OCI-LY1 (cell line): ENCODE measurements around the gene GMDS.

Source experiments
- H2AFZ ChIP-seq: fragments of 200-600 bp; sonication (generic), shearing (Covaris generic); 2 replicates; pipeline ENCODE4 v1.6.0; 2014; ENCODE audit warnings: antibody characterized with exemption, mild to moderate bottlenecking, low read length
- H3F3A ChIP-seq: fragments of 200-600 bp; sonication (generic), shearing (Covaris generic); 2 replicates; pipeline ENCODE4 v1.6.0; 2014; ENCODE audit warnings: mild to moderate bottlenecking, antibody characterized with exemption, low read length, moderate library complexity; ENCODE audit not compliant: insufficient read depth
- H3K27ac ChIP-seq: fragments of 200-600 bp; sonication (generic); 2 replicates; pipeline ENCODE4 v1.5.1; 2014; ENCODE audit warnings: low read length, mixed run types, mild to moderate bottlenecking, low read depth; ENCODE audit not compliant: poor library complexity, severe bottlenecking
- H3K27me3 ChIP-seq: fragments of 200-600 bp; sonication (generic); 2 replicates; pipeline ENCODE4 v1.6.0; 2014; ENCODE audit warnings: antibody characterized with exemption, mild to moderate bottlenecking, low read length, moderate library complexity; ENCODE audit not compliant: insufficient read depth
- H3K36me3 ChIP-seq: fragments of 200-600 bp; sonication (generic); 2 replicates; pipeline ENCODE4 v1.6.1; 2014; ENCODE audit warnings: mild to moderate bottlenecking, antibody characterized with exemption, low read length, moderate library complexity, mixed read lengths; ENCODE audit not compliant: insufficient read depth
- H3K4me1 ChIP-seq: fragments of 200-600 bp; sonication (generic); 2 replicates; pipeline ENCODE4 v1.5.1; 2014; ENCODE audit warnings: mild to moderate bottlenecking, low read length, moderate library complexity; ENCODE audit not compliant: insufficient read depth, severe bottlenecking
- H3K4me2 ChIP-seq: fragments of 200-600 bp; sonication (generic), shearing (Covaris generic); 2 replicates; pipeline ENCODE4 v1.6.1; 2014; ENCODE audit warnings: low read length
- H3K4me3 ChIP-seq: fragments of 200-600 bp; sonication (generic); 2 replicates; pipeline ENCODE4 v1.5.1; 2014; ENCODE audit warnings: low read length, low read depth, mild to moderate bottlenecking, mixed read lengths; ENCODE audit not compliant: poor library complexity, severe bottlenecking
- H3K79me2 ChIP-seq: fragments of 200-600 bp; shearing (Covaris generic); 2 replicates; pipeline ENCODE4 v1.6.1; 2016; ENCODE audit warnings: mixed run types, low read length, mixed read lengths; ENCODE audit not compliant: insufficient read depth
- H3K9ac ChIP-seq: fragments of 200-600 bp; sonication (generic), shearing (Covaris generic); 2 replicates; pipeline ENCODE4 v1.6.1; 2014; ENCODE audit warnings: mild to moderate bottlenecking, low read length, mixed read lengths
- H3K9me2 ChIP-seq: fragments of 200-600 bp; sonication (generic), shearing (Covaris generic); 2 replicates; pipeline ENCODE4 v1.6.1; 2014; ENCODE audit warnings: low read depth, mild to moderate bottlenecking, low read length, mixed read lengths
- H3K9me3 ChIP-seq: fragments of 200-600 bp; shearing (Covaris generic); 2 replicates; pipeline ENCODE4 v1.6.1; 2014; ENCODE audit warnings: low read length, mixed read lengths
- H4K20me1 ChIP-seq: fragments of 200-600 bp; sonication (generic), shearing (Covaris generic); 2 replicates; pipeline ENCODE4 v1.6.0; 2016; ENCODE audit warnings: mild to moderate bottlenecking, low read length; ENCODE audit not compliant: insufficient read depth
- EZH2 ChIP-seq: fragments of 200-600 bp; sonication (generic), shearing (Covaris generic); IDR thresholded peaks from 2 replicates; pipeline ENCODE4 v1.8.0; 2017; ENCODE audit warnings: borderline replicate concordance, mixed run types, mild to moderate bottlenecking, antibody characterized with exemption, low read length, moderate library complexity, mixed read lengths
- TF ChIP-seq, protein P1 (sequence below): fragments of 200-600 bp; sonication (generic), shearing (Covaris generic); IDR thresholded peaks from 2 replicates; pipeline ENCODE4 v1.5.1; 2017; ENCODE audit warnings: mild to moderate bottlenecking, antibody characterized with exemption, low read length, moderate library complexity, mixed read lengths

The GMDS gene

DNA sequence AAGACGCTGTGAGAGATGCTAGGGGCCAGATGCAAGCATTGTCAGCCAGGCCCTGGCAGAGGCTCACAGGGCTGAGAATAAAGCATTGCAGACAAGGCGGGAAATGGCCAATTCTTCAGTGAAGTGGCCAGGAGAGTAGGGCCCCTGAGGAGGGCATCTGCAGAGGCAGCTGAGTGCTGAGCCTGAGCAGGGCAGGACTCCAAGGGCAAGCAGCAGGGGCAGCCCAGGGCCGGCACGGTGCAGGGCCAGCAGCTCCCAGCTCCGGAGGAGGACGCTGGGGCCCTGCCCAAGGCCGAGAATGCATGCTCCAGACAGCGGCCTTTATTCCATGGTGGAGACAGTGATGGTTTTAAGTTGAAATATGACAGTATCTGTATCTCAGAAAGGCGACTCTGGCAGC lies 330.2 kb downstream of the GMDS start:
- no peak overlapping the region for H2AFZ ChIP-seq
- TF ChIP-seq EZH2 = no peak
- TF ChIP-seq, protein P1, sequence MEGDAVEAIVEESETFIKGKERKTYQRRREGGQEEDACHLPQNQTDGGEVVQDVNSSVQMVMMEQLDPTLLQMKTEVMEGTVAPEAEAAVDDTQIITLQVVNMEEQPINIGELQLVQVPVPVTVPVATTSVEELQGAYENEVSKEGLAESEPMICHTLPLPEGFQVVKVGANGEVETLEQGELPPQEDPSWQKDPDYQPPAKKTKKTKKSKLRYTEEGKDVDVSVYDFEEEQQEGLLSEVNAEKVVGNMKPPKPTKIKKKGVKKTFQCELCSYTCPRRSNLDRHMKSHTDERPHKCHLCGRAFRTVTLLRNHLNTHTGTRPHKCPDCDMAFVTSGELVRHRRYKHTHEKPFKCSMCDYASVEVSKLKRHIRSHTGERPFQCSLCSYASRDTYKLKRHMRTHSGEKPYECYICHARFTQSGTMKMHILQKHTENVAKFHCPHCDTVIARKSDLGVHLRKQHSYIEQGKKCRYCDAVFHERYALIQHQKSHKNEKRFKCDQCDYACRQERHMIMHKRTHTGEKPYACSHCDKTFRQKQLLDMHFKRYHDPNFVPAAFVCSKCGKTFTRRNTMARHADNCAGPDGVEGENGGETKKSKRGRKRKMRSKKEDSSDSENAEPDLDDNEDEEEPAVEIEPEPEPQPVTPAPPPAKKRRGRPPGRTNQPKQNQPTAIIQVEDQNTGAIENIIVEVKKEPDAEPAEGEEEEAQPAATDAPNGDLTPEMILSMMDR = no peak
- H3F3A ChIP-seq = no peaks in the 10 kb centered on the region
- H3K9ac ChIP-seq = no peak overlapping the region
- no peaks in the 10 kb centered on the region for H3K9me3 ChIP-seq
- no peaks in the 10 kb centered on the region for H3K79me2 ChIP-seq
- H3K4me2 ChIP-seq = no peak overlapping the region
- H3K4me3 ChIP-seq = no peak overlapping the region
- H4K20me1 ChIP-seq = no peaks in the 10 kb centered on the region
- H3K9me2 ChIP-seq = no peaks in the 10 kb centered on the region
- no peaks in the 10 kb centered on the region for H3K27me3 ChIP-seq
- peaks cover 7% of the 10 kb centered on the region for H3K4me1 ChIP-seq
- no peak overlapping the region for H3K27ac ChIP-seq
- no peaks in the 10 kb centered on the region for H3K36me3 ChIP-seq

DNA sequence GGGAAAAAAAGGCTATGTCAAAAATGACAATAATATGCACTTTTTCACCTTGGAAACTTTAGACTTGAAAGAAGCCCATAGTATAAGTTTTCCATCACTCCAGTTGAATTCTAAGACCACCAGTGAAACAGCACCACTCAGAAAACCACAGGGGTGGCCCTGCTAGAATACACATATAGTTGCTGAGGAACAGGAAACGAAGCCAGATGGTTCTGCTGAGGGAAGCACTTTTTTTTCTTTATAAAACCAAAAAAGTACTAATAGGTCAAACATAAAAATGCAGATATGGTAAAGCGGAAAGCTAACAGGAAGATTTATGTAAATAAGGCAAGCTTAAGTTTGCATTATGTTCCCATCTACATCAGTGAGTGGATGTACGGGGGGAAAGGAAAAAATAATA lies 331.8 kb downstream of the GMDS start:
- H3K9me2 ChIP-seq = no peaks in the 10 kb centered on the region
- H3K27ac ChIP-seq = no peak overlapping the region
- no peaks in the 10 kb centered on the region for H3F3A ChIP-seq
- H3K4me3 ChIP-seq = no peak overlapping the region
- no peaks in the 10 kb centered on the region for H3K9me3 ChIP-seq
- no peaks in the 10 kb centered on the region for H3K36me3 ChIP-seq
- no peak overlapping the region for H3K4me2 ChIP-seq
- no peak overlapping the region for H3K9ac ChIP-seq
- TF ChIP-seq, protein P1 = no peak
- no peak for TF ChIP-seq EZH2
- H3K79me2 ChIP-seq = no peaks in the 10 kb centered on the region
- no peaks in the 10 kb centered on the region for H3K27me3 ChIP-seq
- peaks cover 7% of the 10 kb centered on the region for H3K4me1 ChIP-seq
- no peak overlapping the region for H2AFZ ChIP-seq
- no peaks in the 10 kb centered on the region for H4K20me1 ChIP-seq

DNA sequence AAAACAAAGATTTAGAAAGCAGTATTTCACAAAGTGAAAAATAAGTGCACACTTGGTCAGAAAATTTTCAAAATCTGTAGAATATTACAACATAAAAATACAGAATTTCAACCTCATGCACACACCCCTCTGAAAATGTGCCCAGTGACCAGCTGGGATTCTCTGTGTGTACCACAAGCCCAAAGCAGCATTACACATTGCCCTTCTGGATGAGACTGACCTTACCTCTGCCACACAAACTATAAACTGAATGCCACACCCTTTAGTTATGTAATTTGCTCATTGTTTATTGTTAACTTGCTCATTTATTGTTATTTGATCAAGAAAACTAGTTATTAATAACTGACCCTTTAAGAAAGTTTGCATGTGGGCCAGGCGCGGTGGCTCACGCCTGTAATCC lies 332.7 kb downstream of the GMDS start:
- H3K9me2 ChIP-seq = no peaks in the 10 kb centered on the region
- H4K20me1 ChIP-seq = no peaks in the 10 kb centered on the region
- H3K4me2 ChIP-seq = no peak overlapping the region
- no peaks in the 10 kb centered on the region for H3K36me3 ChIP-seq
- no peaks in the 10 kb centered on the region for H3K9me3 ChIP-seq
- no peak overlapping the region for H3K9ac ChIP-seq
- no peaks in the 10 kb centered on the region for H3K79me2 ChIP-seq
- H3K4me1 ChIP-seq = peaks cover 7% of the 10 kb centered on the region
- no peaks in the 10 kb centered on the region for H3K27me3 ChIP-seq
- TF ChIP-seq EZH2 = no peak
- TF ChIP-seq, protein P1 = no peak
- no peak overlapping the region for H3K27ac ChIP-seq
- no peak overlapping the region for H3K4me3 ChIP-seq
- no peaks in the 10 kb centered on the region for H3F3A ChIP-seq
- H2AFZ ChIP-seq = no peak overlapping the region
